Thoracic aorta (tissue), 2 donors: ENCODE results near the gene FEZF2. TPM values are rescaled to one million over a fixed set of nuclear protein-coding genes. Genes with fewer than 3 reads are reported as not detected.

ENCODE experiments used
- ATAC-seq: fragments of 150-250 bp; one replicate; pipeline ENCODE4 v1.8.0; 2017; ENCODE audit warnings: low read depth; ENCODE audit not compliant: insufficient number of reproducible peaks, low FRiP score
- DNase-seq: peaks from one replicate; pipeline ENCODE4 v3.0.0-alpha.2; 2020; ENCODE audit warnings: low spot score
- H3K27ac ChIP-seq, 2 donors: fragments of 200-600 bp; sonication (generic); 1 replicate in 1 of 2; 2 replicates in 1 of 2; pipeline ENCODE4 v1.5.1; 2016; ENCODE audit warnings: mild to moderate bottlenecking in 2 of 2, moderate library complexity in 2 of 2
- H3K27me3 ChIP-seq: fragments of 200-600 bp; sonication (generic); replicated peaks from 2 replicates; pipeline ENCODE4 v1.6.0; 2016; ENCODE audit warnings: mild to moderate bottlenecking; ENCODE audit not compliant: insufficient read depth
- H3K36me3 ChIP-seq: fragments of 200-600 bp; sonication (generic); one replicate; pipeline ENCODE4 v1.5.1; 2016
- H3K4me1 ChIP-seq, 2 donors: fragments of 200-600 bp; sonication (generic); 1 replicate in 1 of 2; 2 replicates in 1 of 2; pipeline versions ENCODE4 v1.5.1 to v1.6.0; 2016; ENCODE audit warnings: low read depth in 2 of 2, mild to moderate bottlenecking in 1 of 2; ENCODE audit not compliant: control insufficient read depth in 1 of 2
- H3K4me3 ChIP-seq: fragments of 200-600 bp; sonication (generic); 2 replicates; pipeline ENCODE4 v1.5.1; 2016; ENCODE audit warnings: mild to moderate bottlenecking
- H3K9me3 ChIP-seq: fragments of 200-600 bp; sonication (generic); 2 replicates; pipeline ENCODE4 v1.5.1; 2016
- CTCF ChIP-seq: fragments of 200-600 bp; sonication (generic); IDR thresholded peaks from one replicate; pipeline ENCODE4 v1.5.1; 2019; ENCODE audit warnings: antibody characterized with exemption
- total RNA-seq, 2 donors: library from RNA; depleted of rRNA; stranded (reverse); fragments of >200 nt; gene quantifications; one replicate each; pipeline versions ENCODE4 v1.1.0 to v1.2.3, GENCODE V29; 2016

FEZF2 gene
- total RNA-seq, 2 donors from 2014 or later, result not detected

GRCh38 chr3:62378311-62378789 lies 5.0 kb upstream of the FEZF2 start:
- Histone ChIP-seq H3K4me1 (peaks cover 13 to 22% of the 10 kb centered on the region in 2 donors), H3K4me3 (no peak overlapping the region), H3K9me3 (no peaks in the 10 kb centered on the region), H3K27ac (no peak overlapping the region), H3K36me3 (no peaks in the 10 kb centered on the region), H3K27me3 (peaks cover 6% of the 10 kb centered on the region)
- no peak for DNase-seq
- no peak for TF ChIP-seq CTCF
- no peak for ATAC-seq

GRCh38 chr3:62376906-62377877 lies 3.8 kb upstream of the FEZF2 start:
- Histone ChIP-seq H3K36me3 (no peaks in the 10 kb centered on the region), H3K27ac (no peak overlapping the region), H3K4me3 (no peak overlapping the region), H3K9me3 (no peaks in the 10 kb centered on the region), H3K27me3 (peaks cover 11% of the 10 kb centered on the region), H3K4me1 (peaks cover 13 to 32% of the 10 kb centered on the region in 2 donors)
- ATAC-seq (no peak), DNase-seq (no peak)
- TF ChIP-seq CTCF, result no peak

DNA sequence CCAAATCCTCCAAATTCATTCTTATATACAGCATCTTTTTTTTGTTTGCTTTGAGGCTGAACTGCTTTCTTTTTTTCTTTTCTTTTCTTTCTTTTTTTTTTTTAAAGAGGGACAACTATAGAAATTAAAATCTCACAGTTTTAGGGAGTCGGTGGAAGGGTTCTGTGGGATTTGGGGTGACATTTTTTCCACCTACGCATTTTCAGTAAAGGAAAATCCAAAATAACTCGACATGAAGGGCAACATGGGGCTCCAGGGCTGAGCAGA lies 3.0 kb upstream of the FEZF2 start:
- DNase-seq, result no peak
- TF ChIP-seq CTCF, result no peak
- no peak overlapping the region for H3K27ac ChIP-seq
- H3K36me3 ChIP-seq, result no peaks in the 10 kb centered on the region
- H3K9me3 ChIP-seq, result no peaks in the 10 kb centered on the region
- H3K27me3 ChIP-seq, result peaks cover 17% of the 10 kb centered on the region
- H3K4me1 ChIP-seq, result peaks cover 13 to 40% of the 10 kb centered on the region in 2 donors
- H3K4me3 ChIP-seq, result no peak overlapping the region
- ATAC-seq, result no peak

DNA sequence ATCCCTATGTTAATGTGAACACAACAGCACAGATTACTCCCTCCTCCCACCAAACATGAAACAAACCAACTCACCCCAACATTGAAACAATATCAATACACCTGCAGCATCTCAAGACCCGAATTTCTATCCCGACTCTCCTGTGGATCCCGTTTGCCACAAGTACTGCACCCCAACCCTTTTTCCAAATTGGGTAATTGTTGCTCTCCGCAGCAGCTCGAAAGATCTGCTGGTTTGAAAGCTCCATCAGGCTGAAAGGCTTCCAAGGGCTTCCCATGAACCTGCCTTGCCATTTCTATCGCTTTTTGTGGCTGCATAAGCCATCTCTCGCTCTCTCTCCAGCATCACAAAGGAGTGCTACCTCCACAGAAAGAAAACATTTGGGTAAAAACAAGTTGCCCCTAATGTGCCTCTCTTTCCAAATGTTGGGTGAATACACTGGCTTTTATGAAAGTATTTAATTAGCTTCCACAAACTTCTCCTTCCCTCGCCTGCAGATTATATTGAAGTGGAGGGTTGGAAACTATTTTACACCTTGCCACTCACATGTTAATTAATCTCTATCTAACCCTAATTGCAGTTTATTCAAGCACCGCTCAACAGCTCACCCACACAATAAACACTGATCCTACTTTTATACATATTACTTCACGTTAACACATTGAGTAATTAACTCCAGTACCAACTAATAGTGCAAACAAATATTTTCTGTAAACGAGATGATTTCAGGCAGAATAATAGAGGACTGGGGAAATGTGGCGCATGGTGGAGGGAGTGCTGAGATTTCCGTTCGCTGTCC lies 2.5 kb upstream of the FEZF2 start:
- Histone ChIP-seq H3K36me3 (no peaks in the 10 kb centered on the region), H3K27ac (no peak overlapping the region), H3K27me3 (peaks cover 23% of the 10 kb centered on the region), H3K4me3 (no peak overlapping the region), H3K9me3 (no peaks in the 10 kb centered on the region), H3K4me1 (peaks cover 13 to 46% of the 10 kb centered on the region in 2 donors)
- ATAC-seq, result no peak
- DNase-seq, result no peak
- TF ChIP-seq CTCF, result no peak
